ENCODE results near the gene OGFOD1.

DNA sequence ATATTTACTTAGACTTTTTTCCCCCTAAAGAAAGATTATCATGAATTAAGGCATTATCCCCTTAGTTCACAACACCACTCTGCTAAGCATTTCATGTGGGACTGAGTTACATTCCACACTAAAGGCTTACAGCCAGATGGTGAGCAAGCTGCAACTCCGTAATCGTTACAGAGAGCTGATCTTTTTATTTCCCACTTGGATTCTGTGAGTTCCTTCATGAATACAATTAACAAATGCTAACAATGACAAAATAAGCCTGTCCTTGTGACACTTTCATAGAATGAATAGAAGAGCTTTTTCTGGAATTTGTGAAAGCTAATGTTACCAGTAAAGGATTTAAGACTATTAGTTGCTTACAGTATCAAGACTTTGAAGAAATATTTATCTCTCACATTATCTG lies 8.7 kb downstream of the OGFOD1 start:
- TF ChIP-seq CTCF (IDR thresholded peaks at IDR 0.05; ENCODE audit: extremely low read depth in 1 of 2, insufficient read depth in 1 of 2, low read depth in 1 of 2, low read length in 2 of 2), result no peak
- no peak for TF ChIP-seq POLR2A (IDR thresholded peaks at IDR 0.05; ENCODE audit: low read depth, low read length)
- no peak for TF ChIP-seq POLR2AphosphoS5 (IDR thresholded peaks at IDR 0.05; ENCODE audit: insufficient read depth, low read depth, low read length)
- no peak for TF ChIP-seq EZH2 (IDR thresholded peaks at IDR 0.05; ENCODE audit: borderline replicate concordance, low read depth, low read length, severe bottlenecking)
- TF ChIP-seq MAX (IDR thresholded peaks at IDR 0.05; ENCODE audit: insufficient read depth, insufficient read length), result no peak
- no peak for TF ChIP-seq JUN (IDR thresholded peaks at IDR 0.05; ENCODE audit: borderline replicate concordance, insufficient read depth, insufficient read length, low read depth)
- TF ChIP-seq MYC (IDR thresholded peaks at IDR 0.05; ENCODE audit: low read depth, low read length), result no peak
- no peak for TF ChIP-seq GATA2 (IDR thresholded peaks at IDR 0.05; ENCODE audit: insufficient read depth, insufficient read length, low read depth, low read length)

All from endothelial cell of umbilical vein (primary cell).